HepG2 (cell line): ENCODE data around the gene NAA30. TPM values are rescaled to one million over a fixed set of nuclear protein-coding genes. Genes with fewer than 3 reads are reported as not detected.

Experiments
- ATAC-seq: fragments of 200-7000 bp; cut with Tn5 transposase; 3 replicates; pipeline ENCODE4 v1.9.1; 2020; ENCODE audit warnings: mild to moderate bottlenecking, moderate library complexity
- BruUV-seq: library from RNA; stranded (reverse); fragments of 400-500 nt; replicated peaks from 2 replicates; lab custom pipeline; 2021; lab: Mats Ljungman, UMichigan
- CTCF ChIA-PET: fragments of 300-600 bp; formaldehyde crosslinking; extraction: SDS; loops from one replicate; lab custom pipeline; 2021; ENCODE audit warnings: low total read pairs, inconsistent platforms, low intra/inter-chr PET ratio; lab: Yijun Ruan, JAX
- POLR2A ChIA-PET: fragments of 350-600 bp; sonication (Branson Sonifier 250); formaldehyde crosslinking; loops from one replicate; lab custom pipeline; 2020; ENCODE audit warnings: antibody characterized with exemption, inconsistent platforms; lab: Yijun Ruan, JAX
- DNase-seq: peaks from one replicate; pipeline ENCODE4 v3.0.0-alpha.2; 2015; ENCODE audit warnings: low spot score
- FAIRE-seq: peaks from 3 replicates; lab custom pipeline; 2011; peaks lifted over from hg19 to GRCh38; lab: Jason Lieb, UNC
- H2AFZ ChIP-seq: one replicate; pipeline ENCODE4 v1.6.1; 2011; ENCODE audit warnings: low read length, inconsistent platforms
- H3K27ac ChIP-seq: fragments of 300-600 bp; 3 replicates; pipeline ENCODE4 v1.8.0; 2011; ENCODE audit warnings: mixed run types, mild to moderate bottlenecking, mixed read lengths, low read length, inconsistent platforms; ENCODE audit not compliant: insufficient read depth; ENCODE audit errors: extremely low read length
- H3K27me3 ChIP-seq, 2 experiments: fragments of 200-600 bp in 1 of 2; 2 replicates in 1 of 2; 3 replicates in 1 of 2; pipeline versions ENCODE4 v1.6.0 to v1.8.0; 2011; ENCODE audit warnings: low read length in 2 of 2, mild to moderate bottlenecking in 2 of 2, moderate library complexity in 2 of 2, inconsistent platforms in 1 of 2; ENCODE audit not compliant: insufficient read depth in 2 of 2, control insufficient read depth in 1 of 2
- H3K36me3 ChIP-seq, 2 experiments: fragments of 200-600 bp in 1 of 2; replicated peaks in 1 of 2; 2 replicates in 1 of 2; 3 replicates in 1 of 2; pipeline versions ENCODE4 v1.5.1 to v1.8.0; 2011; ENCODE audit warnings: low read length in 2 of 2, inconsistent platforms in 1 of 2; ENCODE audit not compliant: insufficient read depth in 2 of 2, control insufficient read depth in 1 of 2
- H3K4me1 ChIP-seq: 2 replicates; pipeline ENCODE4 v1.5.1; 2012; ENCODE audit warnings: low read length, inconsistent platforms; ENCODE audit not compliant: insufficient read depth
- H3K4me2 ChIP-seq: 2 replicates; pipeline ENCODE4 v1.6.0; 2011; ENCODE audit warnings: low read depth, low read length, inconsistent platforms
- H3K4me3 ChIP-seq, 3 experiments: fragments of 200-600 bp in 1 of 3; sonication (generic), shearing (Covaris generic) in 1 of 3; replicated peaks in 1 of 3; 2 replicates each; pipeline ENCODE4 v1.5.1; 2011 to 2016; ENCODE audit warnings: low read length in 3 of 3, inconsistent platforms in 2 of 3, low read depth in 2 of 3, mild to moderate bottlenecking in 2 of 3, control low read depth in 1 of 3, mixed read lengths in 1 of 3; ENCODE audit not compliant: insufficient read depth in 1 of 3
- H3K79me2 ChIP-seq: one replicate; pipeline ENCODE4 v1.6.1; 2011; ENCODE audit warnings: low read length, inconsistent platforms; ENCODE audit not compliant: insufficient read depth
- H3K9ac ChIP-seq: 2 replicates; pipeline ENCODE4 v1.6.0; 2011; ENCODE audit warnings: mild to moderate bottlenecking, low read depth, low read length, inconsistent platforms; ENCODE audit not compliant: insufficient read depth
- H3K9me3 ChIP-seq: 2 replicates; pipeline ENCODE4 v1.5.1; 2012; ENCODE audit warnings: mild to moderate bottlenecking, low read length
- H4K20me1 ChIP-seq: 2 replicates; pipeline ENCODE4 v1.6.0; 2011; ENCODE audit warnings: inconsistent platforms, mild to moderate bottlenecking, low read length, moderate library complexity; ENCODE audit not compliant: insufficient read depth
- CBFB ChIP-seq: sonication (generic); formaldehyde crosslinking; IDR thresholded peaks from 2 replicates; pipeline ENCODE4 v1.4.0; 2020; ENCODE audit warnings: missing genetic modification reagents
- DMAP1 ChIP-seq: IDR thresholded peaks from 2 replicates; pipeline ENCODE4 v1.6.1; 2016
- GFI1 ChIP-seq: sonication (generic); formaldehyde crosslinking; IDR thresholded peaks from 2 replicates; pipeline ENCODE4 v1.5.0; 2020; ENCODE audit warnings: missing genetic modification reagents, mild to moderate bottlenecking, borderline replicate concordance
- HNF4A ChIP-seq: sonication (generic); formaldehyde crosslinking; IDR thresholded peaks from 2 replicates; pipeline ENCODE4 v1.4.0; 2020; ENCODE audit warnings: missing genetic modification reagents
- NFYB ChIP-seq: sonication (generic); formaldehyde crosslinking; IDR thresholded peaks from 2 replicates; pipeline ENCODE4 v1.4.0; 2020; ENCODE audit warnings: missing genetic modification reagents
- SP1 ChIP-seq, 2 experiments: fragments of 450-650 bp in 1 of 2; sonication (generic) in 1 of 2; formaldehyde crosslinking in 1 of 2; IDR thresholded peaks; 2 replicates each; pipeline versions ENCODE4 v1.4.0 to v1.6.1; 2016 to 2020; ENCODE audit warnings: missing genetic modification reagents in 1 of 2
- TSC22D2 ChIP-seq: sonication (generic); formaldehyde crosslinking; IDR thresholded peaks from 2 replicates; pipeline ENCODE4 v1.5.1; 2020; ENCODE audit warnings: missing genetic modification reagents, mild to moderate bottlenecking, borderline replicate concordance
- ZBTB39 ChIP-seq: sonication (generic); formaldehyde crosslinking; IDR thresholded peaks from 2 replicates; pipeline ENCODE4 v1.5.0; 2020; ENCODE audit warnings: missing genetic modification reagents
- ZBTB40 ChIP-seq, 2 experiments: fragments of 450-650 bp in 1 of 2; sonication (generic) in 1 of 2; formaldehyde crosslinking in 1 of 2; IDR thresholded peaks; 2 replicates each; pipeline versions ENCODE4 v1.6.1 to v1.8.0; 2016 to 2022; ENCODE audit warnings: antibody characterized with exemption in 1 of 2, mild to moderate bottlenecking in 1 of 2, missing genetic modification reagents in 1 of 2
- ZBTB49 ChIP-seq: sonication (generic); formaldehyde crosslinking; IDR thresholded peaks from 2 replicates; pipeline ENCODE4 v1.4.0; 2020; ENCODE audit warnings: missing genetic modification reagents, borderline replicate concordance
- in situ Hi-C: cut with HindIII; loops from 2 replicates; pipeline ENCODE4 v1.10.0; 2017; ENCODE audit warnings: low pct_unique_long_range_greater_than_20kb; ENCODE audit not compliant: extremely low pct_ligation_motif_present
- intact Hi-C: fragments of 100-400 bp; cut with micrococcal nuclease; formaldehyde crosslinking; loops from one replicate; pipeline ENCODE4 v1.10.0; 2022; ENCODE audit not compliant: unreplicated experiment
- polyA plus RNA-seq, 8 experiments: library from polyadenylated mRNA; depleted of rRNA in 3 of 8; stranded (reverse) in 7 of 8; unstranded in 1 of 8; fragments of >200 nt; fragmentation: Illumina TruSeq in 4 of 8; extraction: Trizol in 4 of 8; gene quantifications; 2 replicates each; pipeline versions ENCODE4 v1.2.1 to v1.2.3, GENCODE V29; 2011 to 2016; ENCODE audit warnings: low read depth in 4 of 8, missing spikeins in 1 of 8, mixed read lengths in 1 of 8; ENCODE audit not compliant: insufficient read depth in 1 of 8
- total RNA-seq, 5 experiments: library from RNA; depleted of rRNA; stranded (reverse); fragments of >200 nt; fragmentation: Illumina TruSeq; extraction: Trizol; gene quantifications; 2 replicates each; pipeline ENCODE4 v1.2.3, GENCODE V29; 2016; ENCODE audit warnings: low read depth in 1 of 5

Gene NAA30
- total and polyA plus RNA-seq, 2 of the 13 experiments (the other 11 are each of a cell fraction or from before 2014, with no cell fraction given) = 10.8 to 18.4 TPM

- Histone ChIP-seq H3K4me3 (peak overlapping the region; percentile 89 to 95 (median 94); a peak in 5 of 6 replicates), H3K36me3 (peaks cover 0 to 3% of the 10 kb centered on the region in 2 experiments; a peak in 1 of 5 replicates), H3K79me2 (peaks cover 43% of the 10 kb centered on the region), H3K9me3 (no peaks in the 10 kb centered on the region), H3K9ac (peak overlapping the region; percentile 86), H3K27ac (no peak overlapping the region), H2AFZ (no peak overlapping the region), H3K4me2 (peak overlapping the region; percentile 83), H4K20me1 (peaks cover 7% of the 10 kb centered on the region; the same call in 1 of the 2 replicates), H3K27me3 (no peaks in the 10 kb centered on the region), H3K4me1 (peaks cover 35% of the 10 kb centered on the region)
- no peak for DNase-seq
- CTCF ChIA-PET = no interaction called here
- FAIRE-seq = no peak
- intact Hi-C loops (loop anchor here (5.0 kb wide), 1 partner anchor 126 kb away; the partner anchor contains the start of genes AP5M1 and EXOC5), in situ Hi-C loops (no loop called here)
- no peak for ATAC-seq
- TF ChIP-seq GFI1 (CRISPR knock-in tag) (no peak), TSC22D2 (CRISPR knock-in tag) (no peak), ZBTB49 (no peak), SP1 (IDR thresholded peaks at IDR 0.05) (no peak), SP1 (CRISPR knock-in tag; IDR thresholded peaks at IDR 0.05) (no peak), HNF4A (CRISPR knock-in tag) (no peak), DMAP1 (no peak), ZBTB39 (CRISPR knock-in tag) (no peak), NFYB (CRISPR knock-in tag) (no peak), ZBTB40 (IDR thresholded peaks at IDR 0.05) (no peak), ZBTB40 (CRISPR knock-in tag; IDR thresholded peaks at IDR 0.05) (no peak), CBFB (CRISPR knock-in tag) (no peak)
- POLR2A ChIA-PET = no interaction called here
- BruUV-seq = no TSS peak
Measured at GRCh38 chr14:57392830-57393229, 2.4 kb downstream of the NAA30 start.
